BLaER1 treated with 17β-estradiol and CSF1 and Interleukin-3, amounts not matched to agents 10 nM and 100 nM (cell line): ENCODE measurements around the gene N4BP2.
"Not testable (repeated sequence)": the region's sequence is repeated elsewhere in the genome, so short reads cannot be mapped to it uniquely, and the experiment has no call there.

ENCODE experiments used
- H3K27ac ChIP-seq, 11 experiments: shearing (Covaris generic); formaldehyde crosslinking; 2 replicates each; pipeline ENCODE4 v1.8.1; 2022
- H3K27me3 ChIP-seq, 11 experiments: shearing (Covaris generic); formaldehyde crosslinking; 2 replicates each; pipeline ENCODE4 v1.8.1; 2022
- H3K36me3 ChIP-seq, 11 experiments: shearing (Covaris generic); formaldehyde crosslinking; 2 replicates each; pipeline ENCODE4 v1.8.1; 2022
- H3K4me1 ChIP-seq, 10 experiments: shearing (Covaris generic); formaldehyde crosslinking; 2 replicates each; pipeline ENCODE4 v1.8.1; 2022
- H3K4me2 ChIP-seq, 11 experiments: shearing (Covaris generic); formaldehyde crosslinking; 2 replicates each; pipeline ENCODE4 v1.8.1; 2022
- H3K4me3 ChIP-seq, 10 experiments: shearing (Covaris generic); formaldehyde crosslinking; 2 replicates each; pipeline ENCODE4 v1.8.1; 2022
- H3K9ac ChIP-seq, 11 experiments: shearing (Covaris generic); formaldehyde crosslinking; 2 replicates each; pipeline ENCODE4 v1.8.1; 2022
- H3K9me3 ChIP-seq, 11 experiments: shearing (Covaris generic); formaldehyde crosslinking; replicated peaks in 1 of 11; 2 replicates each; pipeline ENCODE4 v1.8.1; 2022
- H4K20me1 ChIP-seq, 11 experiments: shearing (Covaris generic); formaldehyde crosslinking; 2 replicates each; pipeline ENCODE4 v1.8.1; 2022
- Cebpa-rat ChIP-seq, 11 experiments: shearing (Covaris generic); IDR thresholded peaks; 2 replicates each; pipeline ENCODE4 v1.8.1; 2022

Gene N4BP2

GRCh38 chr4:40056716-40057585 is at the start of gene N4BP2:
Gene N4BP2, plus strand, starts transcription at chr4:40056850. Its CDS starts 40,491 bp downstream, at chr4:40097341.
- no peaks in the 10 kb centered on the region for H3K27me3 ChIP-seq
- H3K4me1 ChIP-seq = peaks cover 25 to 38% (median 34%) of the 10 kb centered on the region in 10 experiments
- peaks cover 0 to 28% (median 0%) of the 10 kb centered on the region in 11 experiments; a peak in 6 of 22 replicates for H4K20me1 ChIP-seq
- H3K27ac ChIP-seq = peak within 1 kb of the TSS; percentile 99 to 100 (median 100)
- no peaks in the 10 kb centered on the region for H3K9me3 ChIP-seq
- H3K9ac ChIP-seq = peak within 1 kb of the TSS; percentile 98 to 100 (median 100)
- peaks cover 6 to 28% (median 23%) of the 10 kb centered on the region in 11 experiments; a peak in 19 of 22 replicates for H3K36me3 ChIP-seq
- TF ChIP-seq Cebpa-rat (IDR thresholded peaks at IDR 0.05) = no peak
- H3K4me3 ChIP-seq = peak within 1 kb of the TSS; percentile 68 to 96 (median 87)
- peak within 1 kb of the TSS; percentile 81 to 99 (median 94) for H3K4me2 ChIP-seq

- no peak overlapping the region for H3K4me3 ChIP-seq
- H4K20me1 ChIP-seq = no peaks in the 10 kb centered on the region
- H3K9me3 ChIP-seq = no peaks in the 10 kb centered on the region
- no peaks in the 10 kb centered on the region for H3K4me1 ChIP-seq
- H3K27ac ChIP-seq = no peak overlapping the region
- TF ChIP-seq Cebpa-rat (IDR thresholded peaks at IDR 0.05) = no peak
- H3K36me3 ChIP-seq = no peaks in the 10 kb centered on the region
- no peak overlapping the region for H3K9ac ChIP-seq
- H3K27me3 ChIP-seq = no peaks in the 10 kb centered on the region
- no peak overlapping the region for H3K4me2 ChIP-seq
Measured at GRCh38 chr4:40016007-40016406, 40.6 kb upstream of the N4BP2 start.

- H3K27ac ChIP-seq = no peak overlapping the region
- no peaks in the 10 kb centered on the region for H4K20me1 ChIP-seq
- no peaks in the 10 kb centered on the region for H3K4me1 ChIP-seq
- no peaks in the 10 kb centered on the region for H3K36me3 ChIP-seq
- TF ChIP-seq Cebpa-rat (IDR thresholded peaks at IDR 0.05) = no peak
- no peak overlapping the region for H3K4me3 ChIP-seq
- no peak overlapping the region for H3K4me2 ChIP-seq
- H3K9ac ChIP-seq = no peak overlapping the region
- H3K9me3 ChIP-seq = no peaks in the 10 kb centered on the region
- H3K27me3 ChIP-seq = no peaks in the 10 kb centered on the region
Measured at GRCh38 chr4:40020221-40020620, 36.4 kb upstream of the N4BP2 start.

DNA sequence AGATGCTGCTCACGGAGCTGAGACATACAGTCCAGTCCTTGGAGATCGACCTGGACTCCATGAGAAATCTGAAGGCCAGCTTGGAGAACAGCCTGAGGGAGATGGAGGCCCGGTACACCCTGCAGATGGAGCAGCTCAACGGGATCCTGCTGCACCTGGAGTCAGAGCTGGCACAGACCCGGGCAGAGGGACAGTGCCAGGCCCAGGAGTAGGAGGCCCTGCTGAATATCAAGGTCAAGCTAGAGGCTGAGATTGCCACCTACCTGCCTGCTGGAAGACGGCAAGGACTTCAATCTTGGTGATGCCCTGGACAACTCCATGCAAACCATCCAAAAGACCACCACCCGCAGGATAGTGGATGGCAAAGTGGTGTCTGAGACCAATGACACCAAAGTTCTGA is 35.5 kb upstream of the N4BP2 start:
- not testable (repeated sequence) for H3K4me2 ChIP-seq, H3K27ac ChIP-seq, H3K27me3 ChIP-seq, H3K9me3 ChIP-seq, H3K9ac ChIP-seq, H3K36me3 ChIP-seq, H3K4me3 ChIP-seq, H3K4me1 ChIP-seq, H4K20me1 ChIP-seq

- not testable (repeated sequence) for H3K4me1 ChIP-seq, H3K4me3 ChIP-seq, H3K9ac ChIP-seq, H4K20me1 ChIP-seq, H3K27ac ChIP-seq, H3K9me3 ChIP-seq, H3K27me3 ChIP-seq, H3K36me3 ChIP-seq, H3K4me2 ChIP-seq
Measured at GRCh38 chr4:40024049-40024448, 32.6 kb upstream of the N4BP2 start.

DNA sequence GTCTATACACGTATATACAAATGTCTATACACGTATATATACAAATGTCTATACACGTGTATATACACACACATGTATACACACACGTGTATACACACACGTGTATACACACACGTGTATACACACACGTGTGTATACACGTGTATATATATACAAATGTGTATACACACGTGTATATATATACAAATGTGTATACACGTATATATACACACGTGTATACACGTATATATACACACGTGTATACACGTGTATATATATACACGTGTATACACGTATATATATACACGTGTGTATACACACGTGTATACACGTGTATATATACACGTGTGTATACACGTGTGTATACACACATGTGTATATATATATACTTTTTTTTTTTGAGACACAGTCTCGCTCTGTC is 23.9 kb upstream of the N4BP2 start:
- H3K9me3 ChIP-seq = no peaks in the 10 kb centered on the region
- H3K4me2 ChIP-seq = no peak overlapping the region
- no peak for TF ChIP-seq Cebpa-rat (IDR thresholded peaks at IDR 0.05)
- no peak overlapping the region for H3K9ac ChIP-seq
- no peaks in the 10 kb centered on the region for H4K20me1 ChIP-seq
- no peaks in the 10 kb centered on the region for H3K36me3 ChIP-seq
- H3K4me1 ChIP-seq = no peaks in the 10 kb centered on the region
- no peak overlapping the region for H3K27ac ChIP-seq
- H3K27me3 ChIP-seq = no peaks in the 10 kb centered on the region
- no peak overlapping the region for H3K4me3 ChIP-seq

- TF ChIP-seq Cebpa-rat (IDR thresholded peaks at IDR 0.05) = no peak
- no peaks in the 10 kb centered on the region for H3K27me3 ChIP-seq
- H3K9me3 ChIP-seq = no peaks in the 10 kb centered on the region
- no peaks in the 10 kb centered on the region for H3K4me1 ChIP-seq
- no peak overlapping the region for H3K4me2 ChIP-seq
- H3K36me3 ChIP-seq = no peaks in the 10 kb centered on the region
- no peak overlapping the region for H3K27ac ChIP-seq
- no peaks in the 10 kb centered on the region for H4K20me1 ChIP-seq
- H3K4me3 ChIP-seq = no peak overlapping the region
- no peak overlapping the region for H3K9ac ChIP-seq
Measured at GRCh38 chr4:40033613-40034012, 23.0 kb upstream of the N4BP2 start.

DNA sequence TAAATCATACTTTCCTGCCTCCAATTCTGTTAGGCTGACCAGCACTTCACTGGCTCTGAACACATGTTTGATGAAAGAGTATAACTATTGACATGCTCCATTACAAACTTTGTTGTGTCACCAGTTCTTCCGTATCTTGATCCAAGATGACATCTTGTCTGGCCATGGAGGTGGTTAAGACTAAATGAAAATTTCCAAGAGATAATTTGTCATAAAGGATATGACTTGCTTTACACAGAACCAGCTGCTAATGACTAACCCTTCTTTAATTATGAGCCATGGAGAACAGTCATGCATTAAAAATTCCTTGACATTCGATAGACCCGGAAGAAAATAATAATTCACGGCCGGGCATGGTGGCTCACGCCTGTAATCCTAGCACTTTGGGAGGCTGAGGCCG is 17.7 kb upstream of the N4BP2 start:
- Histone ChIP-seq H3K4me3 (no peak overlapping the region), H4K20me1 (no peaks in the 10 kb centered on the region), H3K4me2 (no peak overlapping the region), H3K9me3 (peaks cover 0 to 3% (median 0%) of the 10 kb centered on the region in 11 experiments; a peak in 2 of 22 replicates), H3K27me3 (no peaks in the 10 kb centered on the region), H3K27ac (no peak overlapping the region), H3K4me1 (peaks cover 0 to 6% (median 0%) of the 10 kb centered on the region in 10 experiments; a peak in 6 of 20 replicates), H3K9ac (no peak overlapping the region), H3K36me3 (no peaks in the 10 kb centered on the region)
- no peak for TF ChIP-seq Cebpa-rat (IDR thresholded peaks at IDR 0.05)

- Histone ChIP-seq H3K27ac (no peak overlapping the region), H3K9me3 (peaks cover 0 to 3% (median 0%) of the 10 kb centered on the region in 11 experiments; a peak in 2 of 22 replicates), H3K9ac (no peak overlapping the region), H3K4me2 (peak overlapping the region in 3 of 11 experiments; percentile 4 to 28 (median 7); a peak in 3 of 22 replicates), H3K4me3 (no peak overlapping the region), H4K20me1 (no peaks in the 10 kb centered on the region), H3K36me3 (no peaks in the 10 kb centered on the region), H3K27me3 (no peaks in the 10 kb centered on the region), H3K4me1 (peaks cover 0 to 6% (median 0%) of the 10 kb centered on the region in 10 experiments; a peak in 6 of 20 replicates)
- no peak for TF ChIP-seq Cebpa-rat (IDR thresholded peaks at IDR 0.05)
Measured at GRCh38 chr4:40040908-40041307, 15.7 kb upstream of the N4BP2 start.

- Histone ChIP-seq H3K4me3 (no peak overlapping the region), H3K36me3 (no peaks in the 10 kb centered on the region), H3K9me3 (peaks cover 0 to 3% (median 0%) of the 10 kb centered on the region in 11 experiments; a peak in 2 of 22 replicates), H3K4me1 (peaks cover 0 to 6% (median 0%) of the 10 kb centered on the region in 10 experiments; a peak in 6 of 20 replicates), H3K27ac (no peak overlapping the region), H4K20me1 (no peaks in the 10 kb centered on the region), H3K27me3 (no peaks in the 10 kb centered on the region), H3K9ac (no peak overlapping the region), H3K4me2 (no peak overlapping the region)
- TF ChIP-seq Cebpa-rat (IDR thresholded peaks at IDR 0.05) = no peak
Measured at GRCh38 chr4:40043786-40044185, 12.9 kb upstream of the N4BP2 start.
